B cell (primary cell): ENCODE results near the gene LYRM1.

Experiments used
- EZH2 ChIP-seq: IDR thresholded peaks from 2 replicates; pipeline ENCODE4 v1.6.1; 2012; ENCODE audit warnings: borderline replicate concordance, low read depth, mild to moderate bottlenecking, moderate library complexity, low read length; ENCODE audit not compliant: insufficient read depth, poor library complexity, severe bottlenecking
- TF ChIP-seq, protein P1 (sequence below): fragments of 200-600 bp; IDR thresholded peaks from one replicate; pipeline ENCODE4 v1.8.0; 2022; ENCODE audit warnings: antibody characterized with exemption, mild to moderate bottlenecking

- TF ChIP-seq, protein P1, sequence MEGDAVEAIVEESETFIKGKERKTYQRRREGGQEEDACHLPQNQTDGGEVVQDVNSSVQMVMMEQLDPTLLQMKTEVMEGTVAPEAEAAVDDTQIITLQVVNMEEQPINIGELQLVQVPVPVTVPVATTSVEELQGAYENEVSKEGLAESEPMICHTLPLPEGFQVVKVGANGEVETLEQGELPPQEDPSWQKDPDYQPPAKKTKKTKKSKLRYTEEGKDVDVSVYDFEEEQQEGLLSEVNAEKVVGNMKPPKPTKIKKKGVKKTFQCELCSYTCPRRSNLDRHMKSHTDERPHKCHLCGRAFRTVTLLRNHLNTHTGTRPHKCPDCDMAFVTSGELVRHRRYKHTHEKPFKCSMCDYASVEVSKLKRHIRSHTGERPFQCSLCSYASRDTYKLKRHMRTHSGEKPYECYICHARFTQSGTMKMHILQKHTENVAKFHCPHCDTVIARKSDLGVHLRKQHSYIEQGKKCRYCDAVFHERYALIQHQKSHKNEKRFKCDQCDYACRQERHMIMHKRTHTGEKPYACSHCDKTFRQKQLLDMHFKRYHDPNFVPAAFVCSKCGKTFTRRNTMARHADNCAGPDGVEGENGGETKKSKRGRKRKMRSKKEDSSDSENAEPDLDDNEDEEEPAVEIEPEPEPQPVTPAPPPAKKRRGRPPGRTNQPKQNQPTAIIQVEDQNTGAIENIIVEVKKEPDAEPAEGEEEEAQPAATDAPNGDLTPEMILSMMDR = no peak
- TF ChIP-seq EZH2 = no peak
These were observed 21.2 kb upstream of the LYRM1 start for GRCh38 chr16:20879175-20880040.
